ENCODE data around the gene DPH3.

DNA sequence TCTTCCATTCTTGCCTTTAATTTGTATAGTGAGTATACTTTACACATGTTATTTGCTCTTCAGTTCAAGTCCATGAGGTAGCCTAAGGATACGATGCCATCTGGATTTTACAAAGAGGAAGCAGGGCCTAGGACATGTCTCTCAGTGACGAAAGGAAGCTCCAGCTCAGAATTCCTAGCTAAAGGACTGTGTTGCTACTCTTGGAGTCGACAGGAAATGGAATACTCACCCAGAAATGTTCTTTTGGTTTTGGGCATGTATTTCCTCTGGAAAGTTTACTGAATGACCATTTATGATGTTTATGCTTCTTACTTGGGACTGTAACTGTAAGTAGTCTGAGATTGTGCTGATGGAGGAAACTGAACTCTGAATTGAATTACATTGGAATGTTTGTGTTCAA, 12.7 kb upstream of the DPH3 start:
- TF ChIP-seq, protein P1, sequence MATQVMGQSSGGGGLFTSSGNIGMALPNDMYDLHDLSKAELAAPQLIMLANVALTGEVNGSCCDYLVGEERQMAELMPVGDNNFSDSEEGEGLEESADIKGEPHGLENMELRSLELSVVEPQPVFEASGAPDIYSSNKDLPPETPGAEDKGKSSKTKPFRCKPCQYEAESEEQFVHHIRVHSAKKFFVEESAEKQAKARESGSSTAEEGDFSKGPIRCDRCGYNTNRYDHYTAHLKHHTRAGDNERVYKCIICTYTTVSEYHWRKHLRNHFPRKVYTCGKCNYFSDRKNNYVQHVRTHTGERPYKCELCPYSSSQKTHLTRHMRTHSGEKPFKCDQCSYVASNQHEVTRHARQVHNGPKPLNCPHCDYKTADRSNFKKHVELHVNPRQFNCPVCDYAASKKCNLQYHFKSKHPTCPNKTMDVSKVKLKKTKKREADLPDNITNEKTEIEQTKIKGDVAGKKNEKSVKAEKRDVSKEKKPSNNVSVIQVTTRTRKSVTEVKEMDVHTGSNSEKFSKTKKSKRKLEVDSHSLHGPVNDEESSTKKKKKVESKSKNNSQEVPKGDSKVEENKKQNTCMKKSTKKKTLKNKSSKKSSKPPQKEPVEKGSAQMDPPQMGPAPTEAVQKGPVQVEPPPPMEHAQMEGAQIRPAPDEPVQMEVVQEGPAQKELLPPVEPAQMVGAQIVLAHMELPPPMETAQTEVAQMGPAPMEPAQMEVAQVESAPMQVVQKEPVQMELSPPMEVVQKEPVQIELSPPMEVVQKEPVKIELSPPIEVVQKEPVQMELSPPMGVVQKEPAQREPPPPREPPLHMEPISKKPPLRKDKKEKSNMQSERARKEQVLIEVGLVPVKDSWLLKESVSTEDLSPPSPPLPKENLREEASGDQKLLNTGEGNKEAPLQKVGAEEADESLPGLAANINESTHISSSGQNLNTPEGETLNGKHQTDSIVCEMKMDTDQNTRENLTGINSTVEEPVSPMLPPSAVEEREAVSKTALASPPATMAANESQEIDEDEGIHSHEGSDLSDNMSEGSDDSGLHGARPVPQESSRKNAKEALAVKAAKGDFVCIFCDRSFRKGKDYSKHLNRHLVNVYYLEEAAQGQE (IDR thresholded peaks at IDR 0.05; ENCODE audit: insufficient read depth in 1 of 2, low read depth in 2 of 2, low read length in 2 of 2): no peak
- no peak for TF ChIP-seq POLR2AphosphoS5 (IDR thresholded peaks at IDR 0.05; ENCODE audit: low read depth, low read length)
